Breast epithelium (tissue), 3 donors: ENCODE data around the gene RNU1-3.
"Not testable (repeated sequence)": the region's sequence is repeated elsewhere in the genome, so short reads cannot be mapped to it uniquely, and the experiment has no call there.

Experiments used
- POLR2A ChIP-seq: fragments of 450-650 bp; IDR thresholded peaks from one replicate; pipeline ENCODE4 v1.6.1; 2016; ENCODE audit warnings: antibody characterized with exemption, mild to moderate bottlenecking, moderate library complexity
- TF ChIP-seq, protein P1 (sequence below), 3 donors: fragments of 450-650 bp; IDR thresholded peaks; one replicate each; pipeline ENCODE4 v1.5.1; 2016 to 2017; ENCODE audit warnings: antibody characterized with exemption in 3 of 3, mild to moderate bottlenecking in 3 of 3, moderate library complexity in 3 of 3

DNA sequence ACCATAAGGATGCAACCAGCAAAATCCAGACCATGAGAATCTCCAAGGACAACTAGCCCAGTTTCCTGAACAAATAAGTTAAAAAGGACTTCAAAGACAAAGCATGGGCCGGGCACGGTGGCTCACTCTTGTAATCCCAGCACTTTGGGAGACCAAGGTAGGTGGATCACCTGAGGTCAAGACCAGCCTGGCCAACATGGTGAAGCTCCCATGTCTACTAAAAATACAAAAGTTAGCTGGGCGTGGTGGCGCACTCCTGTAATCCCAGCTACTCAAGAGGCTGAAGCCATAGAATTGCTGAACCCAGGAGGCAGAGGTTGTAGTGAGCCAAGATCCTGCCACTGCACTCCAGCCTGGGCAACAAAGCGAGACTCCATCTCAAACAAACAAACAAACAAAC is 30.8 kb downstream of the RNU1-3 start:
- TF ChIP-seq, protein P1, sequence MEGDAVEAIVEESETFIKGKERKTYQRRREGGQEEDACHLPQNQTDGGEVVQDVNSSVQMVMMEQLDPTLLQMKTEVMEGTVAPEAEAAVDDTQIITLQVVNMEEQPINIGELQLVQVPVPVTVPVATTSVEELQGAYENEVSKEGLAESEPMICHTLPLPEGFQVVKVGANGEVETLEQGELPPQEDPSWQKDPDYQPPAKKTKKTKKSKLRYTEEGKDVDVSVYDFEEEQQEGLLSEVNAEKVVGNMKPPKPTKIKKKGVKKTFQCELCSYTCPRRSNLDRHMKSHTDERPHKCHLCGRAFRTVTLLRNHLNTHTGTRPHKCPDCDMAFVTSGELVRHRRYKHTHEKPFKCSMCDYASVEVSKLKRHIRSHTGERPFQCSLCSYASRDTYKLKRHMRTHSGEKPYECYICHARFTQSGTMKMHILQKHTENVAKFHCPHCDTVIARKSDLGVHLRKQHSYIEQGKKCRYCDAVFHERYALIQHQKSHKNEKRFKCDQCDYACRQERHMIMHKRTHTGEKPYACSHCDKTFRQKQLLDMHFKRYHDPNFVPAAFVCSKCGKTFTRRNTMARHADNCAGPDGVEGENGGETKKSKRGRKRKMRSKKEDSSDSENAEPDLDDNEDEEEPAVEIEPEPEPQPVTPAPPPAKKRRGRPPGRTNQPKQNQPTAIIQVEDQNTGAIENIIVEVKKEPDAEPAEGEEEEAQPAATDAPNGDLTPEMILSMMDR (IDR thresholded peaks at IDR 0.05), result not testable (repeated sequence)
- TF ChIP-seq POLR2A, result not testable (repeated sequence)
